Measurements from ENCODE around the gene ZNF35. TPM values are rescaled to one million over a fixed set of nuclear protein-coding genes. Genes with fewer than 3 reads are reported as not detected.
"Not testable (repeated sequence)": the region's sequence is repeated elsewhere in the genome, so short reads cannot be mapped to it uniquely, and the experiment has no call there.

ZNF35 gene
- total RNA-seq, 4 donors from 2014 or later, result 8.3 to 28.1 (median 12.8) TPM

DNA sequence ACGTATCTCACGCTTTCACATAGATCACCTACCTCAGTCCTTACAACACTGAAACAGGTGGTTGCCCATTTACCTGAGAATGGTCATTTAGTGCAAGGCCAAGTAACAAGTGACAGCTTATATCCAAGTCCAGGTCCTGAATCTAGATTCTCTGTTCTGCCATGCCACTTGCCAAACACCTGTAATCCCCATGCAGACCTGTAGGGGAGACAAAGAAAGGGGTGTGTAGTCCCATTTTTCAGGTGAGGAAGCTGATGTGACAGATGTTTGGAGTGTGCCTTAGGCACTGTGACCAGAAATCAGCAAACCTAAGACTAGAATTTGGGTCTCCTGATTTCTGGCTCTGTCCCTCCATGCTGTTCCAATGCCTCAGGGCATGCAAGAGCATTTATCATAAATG, 12.7 kb downstream of the ZNF35 start:
- TF ChIP-seq, protein P1, sequence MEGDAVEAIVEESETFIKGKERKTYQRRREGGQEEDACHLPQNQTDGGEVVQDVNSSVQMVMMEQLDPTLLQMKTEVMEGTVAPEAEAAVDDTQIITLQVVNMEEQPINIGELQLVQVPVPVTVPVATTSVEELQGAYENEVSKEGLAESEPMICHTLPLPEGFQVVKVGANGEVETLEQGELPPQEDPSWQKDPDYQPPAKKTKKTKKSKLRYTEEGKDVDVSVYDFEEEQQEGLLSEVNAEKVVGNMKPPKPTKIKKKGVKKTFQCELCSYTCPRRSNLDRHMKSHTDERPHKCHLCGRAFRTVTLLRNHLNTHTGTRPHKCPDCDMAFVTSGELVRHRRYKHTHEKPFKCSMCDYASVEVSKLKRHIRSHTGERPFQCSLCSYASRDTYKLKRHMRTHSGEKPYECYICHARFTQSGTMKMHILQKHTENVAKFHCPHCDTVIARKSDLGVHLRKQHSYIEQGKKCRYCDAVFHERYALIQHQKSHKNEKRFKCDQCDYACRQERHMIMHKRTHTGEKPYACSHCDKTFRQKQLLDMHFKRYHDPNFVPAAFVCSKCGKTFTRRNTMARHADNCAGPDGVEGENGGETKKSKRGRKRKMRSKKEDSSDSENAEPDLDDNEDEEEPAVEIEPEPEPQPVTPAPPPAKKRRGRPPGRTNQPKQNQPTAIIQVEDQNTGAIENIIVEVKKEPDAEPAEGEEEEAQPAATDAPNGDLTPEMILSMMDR (IDR thresholded peaks at IDR 0.05), result no peak
- DNase-seq (ENCODE audit: low spot score) (no peak), ATAC-seq (ENCODE audit: low FRiP score) (no peak)

DNA sequence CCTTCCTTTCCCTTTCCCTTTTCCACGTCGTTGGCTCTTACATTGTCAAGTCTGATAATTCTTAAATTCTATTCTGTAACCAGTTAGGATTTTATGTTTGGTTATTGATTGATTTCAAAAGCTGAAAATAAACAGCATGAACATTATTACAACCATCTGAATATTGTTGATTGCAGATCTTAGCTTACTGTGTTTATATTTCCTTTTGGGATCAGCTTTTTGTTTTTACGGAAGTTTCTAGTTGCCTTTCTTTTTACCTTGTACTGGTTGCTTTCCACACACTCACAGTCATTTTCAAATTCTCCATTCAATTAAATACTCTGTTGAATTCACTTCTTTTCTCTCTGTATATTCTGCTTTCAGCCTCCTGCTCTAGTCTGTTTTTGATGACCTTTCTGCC, 16.6 kb downstream of the ZNF35 start:
- DNase-seq (ENCODE audit: low spot score) (no peak), ATAC-seq (ENCODE audit: low FRiP score) (no peak)
- TF ChIP-seq, protein P1 (IDR thresholded peaks at IDR 0.05), result no peak

- no peak for DNase-seq (ENCODE audit: low spot score)
- TF ChIP-seq, protein P1 (IDR thresholded peaks at IDR 0.05), result no peak
- ATAC-seq (ENCODE audit: low FRiP score), result no peak
These were observed 17.8 kb downstream of the ZNF35 start for GRCh38 chr3:44666346-44666745.

GRCh38 chr3:44669760-44670159, 21.2 kb downstream of the ZNF35 start:
- ATAC-seq (ENCODE audit: low FRiP score) (no peak), DNase-seq (ENCODE audit: low spot score) (no peak)
- TF ChIP-seq, protein P1 (IDR thresholded peaks at IDR 0.05), result no peak

DNA sequence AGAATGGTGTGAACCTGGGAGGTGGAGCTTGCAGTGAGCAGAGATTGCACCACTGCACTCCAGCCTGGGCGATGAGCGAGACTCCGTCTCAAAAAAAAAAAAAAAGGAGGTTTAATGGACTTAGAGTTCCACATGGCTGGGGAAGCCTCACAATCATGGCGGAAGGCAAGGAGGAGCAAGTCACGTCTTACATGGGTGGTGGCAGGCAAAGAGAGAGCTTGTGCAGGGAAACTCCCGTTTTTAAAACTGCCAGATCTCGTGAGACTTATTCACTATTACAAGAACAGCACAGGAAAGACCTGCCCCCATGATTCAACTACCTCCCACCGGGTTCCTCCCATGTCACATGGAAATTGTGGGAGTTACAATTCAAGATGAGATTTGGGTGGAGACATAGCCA, 24.9 kb downstream of the ZNF35 start:
- not testable (repeated sequence) for ATAC-seq (ENCODE audit: low FRiP score); DNase-seq (ENCODE audit: low spot score)

DNA sequence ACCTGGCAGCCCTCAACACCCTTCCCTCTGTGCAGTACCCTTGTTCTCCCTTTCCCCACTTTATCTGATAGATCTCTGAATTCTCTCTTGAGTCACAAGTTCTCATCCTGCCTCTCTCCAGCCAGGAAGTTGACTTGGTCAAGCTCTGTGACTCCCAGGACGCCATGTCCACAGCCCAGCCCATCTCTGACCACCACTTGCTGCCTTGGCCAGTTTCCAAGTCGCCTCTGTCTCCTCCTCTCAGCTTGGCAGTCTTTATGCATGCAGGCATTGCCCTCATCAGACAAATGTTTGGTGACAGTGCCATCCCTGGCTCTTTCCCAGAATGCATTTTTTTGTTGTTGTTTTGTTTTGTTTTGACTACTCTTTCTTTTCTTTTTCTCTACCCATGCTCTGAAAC, 25.7 kb downstream of the ZNF35 start:
- TF ChIP-seq, protein P1 (IDR thresholded peaks at IDR 0.05), result no peak
- no peak for ATAC-seq (ENCODE audit: low FRiP score)
- DNase-seq (ENCODE audit: low spot score), result no peak

- ATAC-seq (ENCODE audit: low FRiP score), result no peak
- TF ChIP-seq, protein P1 (IDR thresholded peaks at IDR 0.05), result no peak
- DNase-seq (ENCODE audit: low spot score), result no peak
These were observed 30.1 kb downstream of the ZNF35 start for GRCh38 chr3:44678480-44679116.

All from omental fat pad (tissue), 4 donors.